SK-N-MC (cell line): ENCODE measurements around the gene AGPAT3.

Experiments
- DNase-seq: peaks from one replicate; pipeline ENCODE4 v3.0.0-alpha.2; 2011; ENCODE audit warnings: low read depth, low spot score
- H3K27ac ChIP-seq: fragments of 200-600 bp; sonication (generic); 2 replicates; pipeline ENCODE4 v1.5.1; 2016; ENCODE audit warnings: mixed run types
- H3K36me3 ChIP-seq: fragments of 200-600 bp; sonication (generic); 2 replicates; pipeline ENCODE4 v1.6.1; 2017; ENCODE audit warnings: antibody characterized with exemption, low read length, mixed read lengths; ENCODE audit not compliant: insufficient read depth
- H3K4me3 ChIP-seq: fragments of 200-600 bp; sonication (generic); 2 replicates; pipeline ENCODE4 v1.5.1; 2016
- H3K9ac ChIP-seq: fragments of 200-600 bp; sonication (generic); 2 replicates; pipeline ENCODE4 v1.8.0; 2017; ENCODE audit warnings: mixed run types, mixed read lengths; ENCODE audit not compliant: insufficient read length
- H3K9me3 ChIP-seq: fragments of 200-600 bp; sonication (generic); 2 replicates; pipeline ENCODE4 v1.6.1; 2017; ENCODE audit warnings: low read depth, mild to moderate bottlenecking, antibody characterized with exemption, low read length, moderate library complexity, mixed read lengths
- EZH2 ChIP-seq: fragments of 200-600 bp; sonication (generic); IDR thresholded peaks from one replicate; pipeline ENCODE4 v1.6.1; 2017; ENCODE audit warnings: antibody characterized with exemption
- FOXP2 ChIP-seq: optimal IDR thresholded peaks from 2 replicates; pipeline ENCODE3; 2011; ENCODE audit warnings: mild to moderate bottlenecking, moderate library complexity; ENCODE audit not compliant: insufficient read depth; ENCODE audit errors: extremely low read length, control extremely low read depth
- POLR2AphosphoS5 ChIP-seq: IDR thresholded peaks from 2 replicates; pipeline ENCODE4 v1.6.1; 2012; ENCODE audit warnings: mild to moderate bottlenecking, low read depth, low read length, borderline replicate concordance

The AGPAT3 gene

GRCh38 chr21:43867948-43868347, 2.9 kb downstream of the AGPAT3 start:
- TF ChIP-seq POLR2AphosphoS5 (no peak), FOXP2 (no peak), EZH2 (no peak)
- Histone ChIP-seq H3K4me3 (no peak overlapping the region), H3K27ac (0 out of 2 replicates have a peak overlapping the region, but pooled peaks have one; percentile 6), H3K36me3 (peaks cover 57% of the 10 kb centered on the region), H3K9me3 (no peaks in the 10 kb centered on the region), H3K9ac (no peak overlapping the region)
- DNase-seq: no peak

DNA sequence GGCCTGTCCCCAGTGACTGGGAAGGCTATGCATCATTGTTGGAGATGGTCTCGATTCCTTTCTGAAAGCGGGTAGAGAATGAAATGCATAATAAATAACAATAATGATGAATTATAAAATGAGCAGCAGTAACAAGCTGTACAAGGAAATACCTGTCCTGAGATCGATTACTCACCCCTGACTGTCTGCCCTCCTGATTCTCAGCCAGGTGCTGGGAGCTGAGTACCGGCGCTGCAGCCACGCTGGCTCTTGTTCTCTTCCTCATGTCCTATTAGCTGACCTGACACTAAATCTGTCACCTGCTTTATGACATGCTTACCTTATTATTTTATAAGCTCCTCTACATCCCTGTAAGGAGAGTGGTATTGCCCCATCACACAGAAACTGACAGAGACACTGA, 3.4 kb downstream of the AGPAT3 start:
- Histone ChIP-seq H3K36me3 (peaks cover 62% of the 10 kb centered on the region), H3K9me3 (no peaks in the 10 kb centered on the region), H3K4me3 (no peak overlapping the region), H3K27ac (no peak overlapping the region), H3K9ac (no peak overlapping the region)
- TF ChIP-seq POLR2AphosphoS5: no peak
- TF ChIP-seq FOXP2: no peak
- TF ChIP-seq EZH2: no peak
- DNase-seq: no peak

DNA sequence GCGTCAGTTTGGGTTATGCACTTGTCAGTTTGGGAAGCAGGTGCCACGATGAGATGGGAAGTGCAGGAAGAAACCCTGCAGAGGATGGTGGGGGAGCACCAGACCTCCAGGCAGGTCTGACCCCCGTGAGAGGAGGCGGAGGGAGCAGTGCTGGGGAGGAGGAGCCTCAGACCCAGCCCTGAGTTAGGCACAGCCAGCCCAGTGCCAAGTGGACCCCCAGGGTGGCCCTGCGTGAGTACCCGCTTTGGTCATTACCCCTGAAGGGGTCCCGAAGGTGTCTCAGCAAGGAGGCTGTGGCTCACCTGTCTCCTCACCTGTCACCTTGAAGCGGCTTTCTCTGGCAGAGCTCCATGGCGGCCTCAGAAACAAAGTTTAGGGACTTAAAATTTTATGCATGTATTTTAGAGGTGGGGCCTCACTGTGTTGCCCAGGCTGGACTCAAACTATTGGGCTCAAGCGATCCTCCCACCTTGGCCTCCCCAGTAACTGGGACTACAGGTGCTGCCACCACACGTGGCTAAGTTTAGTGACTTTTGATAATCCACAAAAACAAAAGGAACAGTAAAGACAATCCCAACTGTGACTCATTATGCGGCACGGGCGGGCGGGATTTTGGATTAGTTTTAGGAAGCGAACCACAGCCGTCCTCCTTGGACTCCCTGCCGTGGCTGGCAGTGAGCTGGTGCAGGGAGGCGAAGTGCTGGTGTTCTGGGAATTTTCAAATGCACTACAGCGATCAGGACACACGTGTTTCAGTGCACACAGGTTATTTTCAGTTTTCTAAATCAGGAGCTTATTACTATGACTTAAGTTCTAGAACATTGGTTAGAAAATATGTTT, 4.7 kb downstream of the AGPAT3 start:
- H3K36me3 ChIP-seq: peaks cover 68% of the 10 kb centered on the region
- TF ChIP-seq EZH2 (no peak), FOXP2 (no peak), POLR2AphosphoS5 (no peak)

GRCh38 chr21:43871487-43871886, 6.5 kb downstream of the AGPAT3 start:
- H3K27ac ChIP-seq: no peak overlapping the region
- no peak overlapping the region for H3K9ac ChIP-seq
- TF ChIP-seq POLR2AphosphoS5 (no peak), EZH2 (no peak), FOXP2 (no peak)
- no peaks in the 10 kb centered on the region for H3K9me3 ChIP-seq
- no peak for DNase-seq
- H3K4me3 ChIP-seq: no peak overlapping the region
- H3K36me3 ChIP-seq: peaks cover 78% of the 10 kb centered on the region

More for the DNA sequence above, 4.7 kb downstream of the AGPAT3 start:
- H3K27ac ChIP-seq: no peak overlapping the region
- H3K4me3 ChIP-seq: no peak overlapping the region
- H3K9ac ChIP-seq: no peak overlapping the region
- DNase-seq: no peak
- H3K9me3 ChIP-seq: no peaks in the 10 kb centered on the region

DNA sequence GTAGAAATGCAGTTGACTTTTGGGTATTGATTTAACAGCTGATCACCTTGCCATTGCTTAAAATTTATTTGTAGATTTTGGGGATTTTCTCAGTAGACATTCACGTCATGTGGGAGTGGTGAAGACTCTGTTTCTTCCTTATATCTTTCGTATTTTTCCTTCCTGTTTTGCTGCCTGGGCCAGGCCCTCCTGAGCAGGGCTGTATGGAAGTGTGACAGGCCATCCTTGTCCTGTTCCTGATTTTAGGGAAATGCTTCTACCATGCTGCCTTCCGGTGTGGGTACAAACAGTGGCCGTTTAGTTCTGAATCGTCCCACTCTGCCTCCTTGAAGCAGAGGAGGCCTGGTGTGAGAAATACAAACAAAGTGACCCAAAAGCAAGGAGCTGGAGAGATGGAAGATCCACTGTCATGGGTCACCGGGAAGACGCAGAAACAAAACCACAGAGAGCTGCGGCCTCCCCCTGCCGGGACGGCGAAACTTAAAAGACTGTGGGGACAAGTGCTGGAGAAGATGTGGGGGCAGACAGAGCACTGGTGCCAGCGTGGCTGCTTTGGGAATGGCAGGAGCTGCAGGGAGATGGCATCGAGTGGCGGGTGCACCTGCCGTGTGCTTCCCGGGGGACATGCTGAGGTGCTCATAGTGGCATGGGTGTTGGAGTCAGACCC, 7.6 kb downstream of the AGPAT3 start:
- H3K4me3 ChIP-seq: no peak overlapping the region
- TF ChIP-seq FOXP2 (no peak), POLR2AphosphoS5 (no peak), EZH2 (no peak)
- H3K9me3 ChIP-seq: no peaks in the 10 kb centered on the region
- peaks cover 70% of the 10 kb centered on the region for H3K36me3 ChIP-seq
- no peak overlapping the region for H3K9ac ChIP-seq
- no peak overlapping the region for H3K27ac ChIP-seq
- DNase-seq: no peak

GRCh38 chr21:43873673-43874072, 8.7 kb downstream of the AGPAT3 start:
- DNase-seq: no peak
- Histone ChIP-seq H3K4me3 (no peak overlapping the region), H3K9ac (no peak overlapping the region), H3K27ac (no peak overlapping the region), H3K36me3 (peaks cover 68% of the 10 kb centered on the region), H3K9me3 (no peaks in the 10 kb centered on the region)
- no peak for TF ChIP-seq EZH2

DNA sequence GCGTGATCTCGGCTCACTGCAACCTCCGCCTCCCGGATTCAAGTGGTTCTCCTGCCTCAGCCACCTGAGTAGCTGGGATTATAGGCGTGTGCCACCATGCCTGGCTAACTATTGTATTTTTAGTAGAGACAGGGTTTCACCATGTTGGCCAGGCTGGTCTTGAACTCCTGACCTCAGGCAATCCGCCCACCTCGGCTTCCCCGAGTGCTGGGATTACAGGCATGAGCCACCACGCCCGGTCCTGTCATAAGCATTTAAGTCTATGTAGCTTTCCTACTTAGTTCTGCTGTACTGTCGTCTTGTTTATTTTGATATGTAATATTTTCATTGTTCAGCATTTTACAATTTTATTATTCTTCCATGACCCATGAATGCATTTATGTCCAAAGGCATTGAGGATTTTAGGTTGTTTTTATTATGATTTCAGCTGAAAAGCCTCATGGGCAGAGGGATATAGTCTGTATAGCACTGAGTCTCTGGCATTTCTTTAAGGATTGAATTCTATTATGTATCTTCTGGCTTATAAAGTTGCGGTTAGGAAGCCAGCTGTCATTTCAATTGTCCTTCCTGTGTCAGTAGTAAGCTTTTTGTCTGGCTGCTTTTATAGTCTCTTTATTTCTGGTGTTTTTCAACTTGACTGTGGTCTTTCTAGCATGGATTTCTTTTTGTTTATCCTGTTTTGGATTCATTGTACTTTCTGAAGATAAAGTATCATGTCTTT, 9.2 kb downstream of the AGPAT3 start:
- H3K36me3 ChIP-seq: peaks cover 62% of the 10 kb centered on the region
- H3K4me3 ChIP-seq: no peak overlapping the region
- H3K9me3 ChIP-seq: no peaks in the 10 kb centered on the region
- TF ChIP-seq FOXP2 (no peak), EZH2 (no peak), POLR2AphosphoS5 (no peak)
- no peak overlapping the region for H3K27ac ChIP-seq
- DNase-seq: no peak
- H3K9ac ChIP-seq: no peak overlapping the region

DNA sequence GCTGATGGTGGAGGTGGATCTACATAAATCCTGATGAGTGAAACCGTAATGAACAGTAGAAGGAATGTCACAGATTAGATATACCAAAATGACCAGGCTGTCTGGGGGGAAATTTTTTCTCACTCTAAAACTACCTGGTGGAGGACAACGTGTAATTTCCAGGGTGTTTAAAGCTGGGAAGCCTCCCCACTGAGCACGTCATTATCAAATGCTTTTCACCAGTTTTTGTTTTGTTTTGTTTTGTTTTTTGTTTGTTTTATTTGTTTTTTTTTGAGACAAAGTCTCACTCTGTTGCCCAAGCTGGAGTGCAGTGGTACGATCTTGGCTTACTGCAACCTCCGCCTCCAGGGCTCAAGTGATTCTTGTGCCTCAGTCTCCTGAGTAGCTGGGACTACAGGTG, 11.6 kb downstream of the AGPAT3 start:
- DNase-seq: no peak
- TF ChIP-seq FOXP2: no peak
- TF ChIP-seq EZH2: no peak
- TF ChIP-seq POLR2AphosphoS5: no peak
- H3K27ac ChIP-seq: no peak overlapping the region
- no peaks in the 10 kb centered on the region for H3K9me3 ChIP-seq
- H3K9ac ChIP-seq: no peak overlapping the region
- H3K4me3 ChIP-seq: no peak overlapping the region
- peaks cover 39% of the 10 kb centered on the region for H3K36me3 ChIP-seq
